Measurements from ENCODE around the gene SLIT3.

The SLIT3 gene

GRCh38 chr5:169175733-169176132 lies 125.2 kb downstream of the SLIT3 start:
- no peak for TF ChIP-seq ZNF70 (CRISPR knock-in tag; IDR thresholded peaks at IDR 0.05)
- ATAC-seq, result no peak

GRCh38 chr5:169174923-169175322 lies 126.0 kb downstream of the SLIT3 start:
- TF ChIP-seq CREB5 (CRISPR knock-in tag; IDR thresholded peaks at IDR 0.05; ENCODE audit: low read depth) (no peak), ISL1 (CRISPR knock-in tag; IDR thresholded peaks at IDR 0.05) (no peak), POU6F1 (CRISPR knock-in tag; IDR thresholded peaks at IDR 0.05; ENCODE audit: borderline replicate concordance, low read depth) (no peak), OSR1 (CRISPR knock-in tag; IDR thresholded peaks at IDR 0.05) (no peak), ZNF70 (CRISPR knock-in tag; IDR thresholded peaks at IDR 0.05) (no peak), ZC3H10 (CRISPR knock-in tag; IDR thresholded peaks at IDR 0.05) (no peak), TCF4 (CRISPR knock-in tag; IDR thresholded peaks at IDR 0.05; ENCODE audit: borderline replicate concordance) (no peak), ZFP30 (CRISPR knock-in tag; IDR thresholded peaks at IDR 0.05) (no peak), CSDC2 (CRISPR knock-in tag; IDR thresholded peaks at IDR 0.05) (no peak), PPARA (CRISPR knock-in tag; IDR thresholded peaks at IDR 0.05; ENCODE audit: borderline replicate concordance) (no peak), BACH2 (CRISPR knock-in tag; IDR thresholded peaks at IDR 0.05; ENCODE audit: borderline replicate concordance) (no peak), PATZ1 (CRISPR knock-in tag; IDR thresholded peaks at IDR 0.05; ENCODE audit: borderline replicate concordance) (no peak), ARNTL (CRISPR knock-in tag; IDR thresholded peaks at IDR 0.05; ENCODE audit: borderline replicate concordance, low read depth) (no peak), SNAI2 (CRISPR knock-in tag; IDR thresholded peaks at IDR 0.05) (no peak)
- ATAC-seq, result peak; percentile 45; the same call in 2 of the 3 replicates

- TF ChIP-seq ZNF8 (CRISPR knock-in tag; IDR thresholded peaks at IDR 0.05) (no peak), ISL1 (CRISPR knock-in tag; IDR thresholded peaks at IDR 0.05) (no peak), CSRNP3 (CRISPR knock-in tag; IDR thresholded peaks at IDR 0.05) (no peak), PPARA (CRISPR knock-in tag; IDR thresholded peaks at IDR 0.05; ENCODE audit: borderline replicate concordance) (no peak), ESRRG (CRISPR knock-in tag; IDR thresholded peaks at IDR 0.05) (no peak), ZNF565 (CRISPR knock-in tag; conservative IDR thresholded peaks at IDR 0.05; ENCODE audit: low read depth) (no peak), SNAI2 (CRISPR knock-in tag; IDR thresholded peaks at IDR 0.05) (no peak), BACH2 (CRISPR knock-in tag; IDR thresholded peaks at IDR 0.05; ENCODE audit: borderline replicate concordance) (no peak), ZFP30 (CRISPR knock-in tag; IDR thresholded peaks at IDR 0.05) (no peak), POU6F1 (CRISPR knock-in tag; IDR thresholded peaks at IDR 0.05; ENCODE audit: borderline replicate concordance, low read depth) (no peak), TSHZ2 (CRISPR knock-in tag; IDR thresholded peaks at IDR 0.05) (no peak), CSDC2 (CRISPR knock-in tag; IDR thresholded peaks at IDR 0.05) (no peak), RARB (CRISPR knock-in tag; IDR thresholded peaks at IDR 0.05) (no peak), OSR1 (CRISPR knock-in tag; IDR thresholded peaks at IDR 0.05) (no peak), GLIS3 (CRISPR knock-in tag; IDR thresholded peaks at IDR 0.05) (no peak), ZNF70 (CRISPR knock-in tag; IDR thresholded peaks at IDR 0.05) (no peak), ZC3H10 (CRISPR knock-in tag; IDR thresholded peaks at IDR 0.05) (no peak), ARNTL (CRISPR knock-in tag; IDR thresholded peaks at IDR 0.05; ENCODE audit: borderline replicate concordance, low read depth) (no peak), CREB5 (CRISPR knock-in tag; IDR thresholded peaks at IDR 0.05; ENCODE audit: low read depth) (no peak)
- ATAC-seq, result peak; percentile 54
Observed at GRCh38 chr5:169173372-169173771, 127.6 kb downstream of the SLIT3 start.

Data from SK-N-SH treated with all-trans-retinoic acid at 6 μM for 48 hours (cell line).